H1 (cell line): ENCODE measurements around the gene KCNQ1. TPM values are rescaled to one million over a fixed set of nuclear protein-coding genes. Genes with fewer than 3 reads are reported as not detected.

ENCODE experiments used
- POLR2AphosphoS5 ChIP-seq: IDR thresholded peaks from 2 replicates; pipeline ENCODE4 v1.6.1; 2011; ENCODE audit warnings: low read depth, low read length
- RFX5 ChIP-seq: IDR thresholded peaks from 2 replicates; pipeline ENCODE4 v1.6.1; 2011; ENCODE audit warnings: low read depth, low read length, improper control_type of control experiment, borderline replicate concordance
- SAP30 ChIP-seq: fragments of 300-600 bp; sonication (generic); IDR thresholded peaks from 2 replicates; pipeline ENCODE4 v1.7.1; 2012; ENCODE audit warnings: low read length, moderate library complexity, mild to moderate bottlenecking, inconsistent platforms; ENCODE audit not compliant: insufficient read depth, insufficient replicate concordance
- SIN3A ChIP-seq, 2 experiments: IDR thresholded peaks in 1 of 2; conservative IDR thresholded peaks in 1 of 2; 2 replicates each; pipeline ENCODE4 v1.6.1; 2011 to 2012; ENCODE audit warnings: low read length in 2 of 2, improper control_type of control experiment in 1 of 2, low read depth in 1 of 2, mild to moderate bottlenecking in 1 of 2
- SRF ChIP-seq: IDR thresholded peaks from 2 replicates; pipeline ENCODE4 v1.6.1; 2011; ENCODE audit warnings: mild to moderate bottlenecking, low read depth, low read length, moderate library complexity
- polyA plus RNA-seq, 7 experiments: library from polyadenylated mRNA; depleted of rRNA in 3 of 7; stranded (reverse) in 5 of 7; unstranded in 2 of 7; fragments of >200 nt in 5 of 7; fragments of 200-250 nt in 2 of 7; gene quantifications; 1 replicate in 5 of 7; 2 replicates in 1 of 7; 4 replicates in 1 of 7; pipeline versions ENCODE4 v1.2.1 to v1.2.3, GENCODE V29; 2011 to 2013; ENCODE audit warnings: missing spikeins in 2 of 7, mixed read lengths in 2 of 7
- total RNA-seq: library from RNA; stranded (reverse); fragmentation: NEBNext Ultra II Directional; extraction: Animal tissue kit (Norgen Biotek cat#: 25700); gene quantifications from 2 replicates; pipeline ENCODE4 v1.2.1, GENCODE V29; 2021

Gene KCNQ1
- total and polyA plus RNA-seq, 2 of the 8 experiments (the other 6 are each of a cell fraction or from before 2014, with no cell fraction given), result 1.9 to 2.0 TPM

- TF ChIP-seq SIN3A (conservative IDR thresholded peaks at IDR 0.05 in 1 of 2, IDR thresholded peaks at IDR 0.05 in 1 of 2; ENCODE audit: low read depth in 1 of 2, low read length in 2 of 2), result no peak
- TF ChIP-seq SAP30, result no peak
- no peak for TF ChIP-seq POLR2AphosphoS5
- no peak for TF ChIP-seq SRF
- TF ChIP-seq RFX5, result no peak
Observed at GRCh38 chr11:2802389-2803185, 357.8 kb downstream of the KCNQ1 start (continued).
